ENCODE results near the gene UCMA.

GRCh38 chr10:13189961-13190360, 44.2 kb downstream of the UCMA start:
- TF ChIP-seq POLR2AphosphoS5 (IDR thresholded peaks at IDR 0.05; ENCODE audit: borderline replicate concordance, low read depth, low read length): no peak
- no peak for TF ChIP-seq EZH2 (IDR thresholded peaks at IDR 0.05)
